Measurements from ENCODE around the gene LCE1B.

LCE1B gene

DNA sequence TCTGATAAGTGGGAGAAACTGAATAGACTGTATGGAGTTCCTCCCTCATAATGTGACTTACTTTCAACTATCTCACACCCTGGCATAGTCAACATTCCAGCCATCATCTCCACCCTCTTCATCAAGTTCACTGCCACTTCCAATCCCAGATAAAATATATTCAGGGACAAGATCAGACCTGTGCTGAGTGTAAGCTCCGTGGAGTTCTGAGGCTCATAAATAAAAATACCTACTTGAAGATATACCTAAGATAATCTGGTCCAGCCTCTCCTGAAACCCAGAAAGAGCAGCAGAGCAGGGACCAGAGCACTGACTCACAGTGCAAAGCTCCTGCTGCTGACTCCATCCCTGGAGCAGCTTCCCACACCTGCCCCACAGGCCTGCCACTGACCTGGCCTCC lies 46.3 kb downstream of the LCE1B start:
- no peak for DNase-seq (ENCODE audit: low spot score)
- TF ChIP-seq CTCF (IDR thresholded peaks at IDR 0.05) = no peak
- Histone ChIP-seq H3K27ac (no peak overlapping the region), H3K4me3 (no peak overlapping the region)

DNA sequence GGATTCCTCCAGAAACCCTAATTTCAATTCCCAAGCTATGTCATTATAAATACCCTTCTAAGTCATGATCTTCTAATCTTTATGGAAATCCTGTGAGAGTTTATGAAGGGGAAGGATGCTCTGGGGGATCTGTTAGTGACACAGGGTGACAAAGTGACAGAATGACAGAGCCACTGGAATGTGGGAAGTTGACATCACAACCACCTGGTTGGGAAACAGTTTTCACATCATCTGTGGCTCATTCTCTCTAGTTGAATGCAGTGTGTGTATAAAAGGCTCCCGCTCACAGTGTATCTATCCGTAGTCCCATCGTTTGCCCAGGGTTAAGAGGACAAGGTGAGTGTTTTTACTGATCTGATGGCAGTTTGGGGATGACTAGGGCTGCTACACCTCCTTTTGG lies 47.9 kb downstream of the LCE1B start, which contains the start of gene LCE7A:
LCE7A (plus strand) TSS at position 301 of the 400 bp plus-strand sequence. CDS start 702 bp downstream, outside the sequence.
- no peak within 1 kb of the TSS for H3K27ac ChIP-seq
- no peak for DNase-seq (ENCODE audit: low spot score)
- no peak for TF ChIP-seq CTCF (IDR thresholded peaks at IDR 0.05)
- H3K4me3 ChIP-seq = no peak within 1 kb of the TSS

DNA sequence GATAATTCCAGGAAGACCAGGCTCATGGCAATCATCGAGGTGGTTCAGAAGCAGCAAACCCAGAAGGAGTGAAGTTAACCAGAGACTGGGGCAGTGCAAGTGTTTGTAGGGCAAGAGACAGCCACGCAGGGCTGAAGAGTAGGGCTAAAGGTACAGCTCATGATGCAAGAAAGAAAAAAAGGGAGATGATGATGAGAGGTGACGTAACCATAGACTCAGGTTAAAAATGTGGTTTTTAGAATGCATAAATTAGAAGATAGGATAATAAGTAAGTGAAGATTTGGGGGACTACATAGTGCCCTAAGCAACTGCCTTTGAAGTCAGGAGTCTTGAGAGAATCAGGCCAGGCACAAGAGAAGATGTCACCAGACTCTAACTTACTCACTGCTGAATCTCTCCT lies 48.4 kb downstream of the LCE1B start:
- no peak for DNase-seq (ENCODE audit: low spot score)
- Histone ChIP-seq H3K27ac (no peak overlapping the region), H3K4me3 (no peak overlapping the region)
- no peak for TF ChIP-seq CTCF (IDR thresholded peaks at IDR 0.05)

DNA sequence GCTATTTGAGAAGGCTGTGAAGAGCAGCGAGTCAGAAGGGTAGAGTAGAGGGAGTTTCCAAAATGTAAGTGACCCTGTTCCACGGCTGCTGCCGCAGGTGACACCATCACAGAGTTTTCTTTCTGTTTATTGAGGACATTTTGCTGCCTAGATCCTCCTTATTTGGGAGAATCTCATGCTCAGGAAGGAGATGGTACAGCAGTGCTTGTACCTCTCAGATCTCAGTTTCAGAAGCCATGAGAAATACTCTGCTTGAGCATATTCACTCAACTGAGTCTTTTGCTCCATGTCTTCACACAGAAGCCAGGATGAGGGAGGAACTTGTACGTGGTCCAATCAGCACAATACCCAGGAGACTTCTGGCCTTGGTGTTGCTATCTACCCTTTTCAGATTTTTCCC lies 49.6 kb downstream of the LCE1B start:
- DNase-seq (ENCODE audit: low spot score) = no peak
- TF ChIP-seq CTCF (IDR thresholded peaks at IDR 0.05) = no peak
- no peak overlapping the region for H3K27ac ChIP-seq
- H3K4me3 ChIP-seq = no peak overlapping the region

Measured in coronary artery (tissue), 2 donors.